K562 (cell line): ENCODE results near the gene PHF19. TPM values are rescaled to one million over a fixed set of nuclear protein-coding genes. Genes with fewer than 3 reads are reported as not detected.

Experiments used
- ATAC-seq: fragments of 200-7000 bp; cut with Tn5 transposase; 3 replicates; pipeline ENCODE4 v1.9.1; 2020; ENCODE audit warnings: moderate library complexity
- BruUV-seq: library from RNA; stranded (reverse); fragments of 400-500 nt; replicated peaks from 2 replicates; lab custom pipeline; 2021; lab: Mats Ljungman, UMichigan
- CTCF ChIA-PET: fragments of 300-600 bp; formaldehyde crosslinking; extraction: SDS; loops from one replicate; lab custom pipeline; 2021; ENCODE audit warnings: low intra/inter-chr PET ratio; lab: Yijun Ruan, JAX
- POLR2A ChIA-PET: fragments of 300-600, 350-650 bp; sonication (Branson Sonifier 250); formaldehyde crosslinking; extraction: SDS; loops from one replicate; lab custom pipeline; 2021; ENCODE audit warnings: antibody characterized with exemption, inconsistent platforms; lab: Yijun Ruan, JAX
- DNase-seq, 4 experiments: peaks; one replicate each; pipeline versions ENCODE4 v3.0.0 to v3.0.0-alpha.2; 2011 to 2018; ENCODE audit warnings: low spot score in 3 of 4, mixed read lengths in 3 of 4; ENCODE audit errors: extremely low read depth in 1 of 4
- FAIRE-seq: peaks from 2 replicates; lab custom pipeline; 2011; peaks lifted over from hg19 to GRCh38; lab: Jason Lieb, UNC
- H2AFZ ChIP-seq: 2 replicates; pipeline ENCODE4 v1.6.0; 2011; ENCODE audit warnings: low read depth, low read length, control low read depth, inconsistent platforms
- H3K27ac ChIP-seq: fragments of 200-600 bp; 3 replicates; pipeline ENCODE4 v1.8.0; 2011; ENCODE audit warnings: low read depth, mild to moderate bottlenecking, control low read depth, inconsistent platforms, low read length, moderate library complexity, mixed read lengths; ENCODE audit errors: extremely low read depth
- H3K27me3 ChIP-seq, 2 experiments: fragments of 300-600 bp in 1 of 2; 2 replicates in 1 of 2; 3 replicates in 1 of 2; pipeline versions ENCODE4 v1.6.0 to v1.8.0; 2011; ENCODE audit warnings: inconsistent platforms in 2 of 2, low read length in 2 of 2, mild to moderate bottlenecking in 1 of 2, mixed read lengths in 1 of 2, moderate library complexity in 1 of 2; ENCODE audit not compliant: control insufficient read depth in 2 of 2, insufficient read depth in 2 of 2
- H3K36me3 ChIP-seq: fragments of 300-600 bp; 3 replicates; pipeline ENCODE4 v1.8.0; 2011; ENCODE audit warnings: mild to moderate bottlenecking, low read length, inconsistent platforms; ENCODE audit not compliant: control insufficient read depth, insufficient read depth
- H3K4me1 ChIP-seq, 2 experiments: fragments of 200-600 bp in 1 of 2; replicated peaks in 1 of 2; 2 replicates in 1 of 2; 3 replicates in 1 of 2; pipeline versions ENCODE4 v1.5.1 to v1.8.0; 2011; ENCODE audit warnings: inconsistent platforms in 2 of 2, low read length in 2 of 2, mild to moderate bottlenecking in 1 of 2, mixed read lengths in 1 of 2, moderate library complexity in 1 of 2; ENCODE audit not compliant: control insufficient read depth in 2 of 2, insufficient read depth in 2 of 2
- H3K4me2 ChIP-seq: 2 replicates; pipeline ENCODE4 v1.6.1; 2011; ENCODE audit warnings: low read length, control low read depth, inconsistent platforms, mixed read lengths; ENCODE audit not compliant: insufficient read depth
- H3K4me3 ChIP-seq: fragments of 200-600 bp; sonication (generic), shearing (Covaris generic); 2 replicates; pipeline ENCODE4 v1.5.1; 2016; ENCODE audit warnings: control low read depth, inconsistent platforms
- H3K79me2 ChIP-seq: fragments of 200-600 bp; 3 replicates; pipeline ENCODE4 v1.8.0; 2011; ENCODE audit warnings: low read length, inconsistent platforms; ENCODE audit not compliant: control insufficient read depth, insufficient read depth
- H3K9ac ChIP-seq, 2 experiments: 2 replicates each; pipeline versions ENCODE4 v1.6.0 to v1.6.1; 2011; ENCODE audit warnings: low read depth in 2 of 2, low read length in 2 of 2, control low read depth in 1 of 2, inconsistent platforms in 1 of 2, mild to moderate bottlenecking in 1 of 2, mixed read lengths in 1 of 2; ENCODE audit not compliant: insufficient read depth in 1 of 2
- H3K9me1 ChIP-seq: one replicate; pipeline ENCODE4 v1.6.0; 2011; ENCODE audit warnings: inconsistent platforms, mild to moderate bottlenecking, low read length, moderate library complexity; ENCODE audit not compliant: control insufficient read depth, insufficient read depth
- H3K9me3 ChIP-seq: replicated peaks from 2 replicates; pipeline ENCODE4 v1.5.1; 2011; ENCODE audit warnings: low read depth, low read length, inconsistent platforms; ENCODE audit not compliant: control insufficient read depth, insufficient read depth
- H4K20me1 ChIP-seq: replicated peaks from 2 replicates; pipeline ENCODE4 v1.6.1; 2011; ENCODE audit warnings: low read length, inconsistent platforms, mixed read lengths; ENCODE audit not compliant: control insufficient read depth, insufficient read depth
- MLX ChIP-seq, 2 experiments: fragments of 450-650 bp in 1 of 2; sonication (generic) in 1 of 2; formaldehyde crosslinking; conservative IDR thresholded peaks; 2 replicates each; pipeline versions ENCODE4 v1.4.0 to v1.8.1; 2020 to 2022; ENCODE audit warnings: mild to moderate bottlenecking in 1 of 2, missing genetic modification reagents in 1 of 2
- TBP ChIP-seq: optimal IDR thresholded peaks from 2 replicates; pipeline ENCODE3; 2011; ENCODE audit warnings: low read depth, low read length, improper control_type of control experiment
- THRB ChIP-seq: fragments of 450-650 bp; formaldehyde crosslinking; conservative IDR thresholded peaks from 2 replicates; pipeline ENCODE4 v1.4.0; 2022; ENCODE audit warnings: mild to moderate bottlenecking, missing genetic modification characterization
- ZNF589 ChIP-seq: fragments of 200-800 bp; sonication (Bioruptor generic); IDR thresholded peaks from 2 replicates; pipeline ENCODE4 v1.6.1; 2016; ENCODE audit warnings: low read depth, missing genetic modification characterization, missing compliant biosample characterization
- WGBS: fragments of 100-300 bp; shearing (Covaris generic); methylation state at CpG from one replicate; pipeline ENCODE4 v1.1.6; 2016; ENCODE audit warnings: low coverage, mixed read lengths; ENCODE audit not compliant: insufficient coverage; ENCODE audit errors: missing lambda C conversion rate; 5-methylcytosine and 5-hydroxymethylcytosine counted together
- in situ Hi-C: fragments of 300-500 bp; cut with MboI; formaldehyde crosslinking; loops from 4 replicates; pipeline ENCODE4 v1.15.0; 2018; ENCODE audit warnings: inconsistent platforms, mixed read lengths
- intact Hi-C: fragments of 100-400 bp; cut with micrococcal nuclease; formaldehyde crosslinking; loops from 2 replicates; pipeline ENCODE4 v1.14.2; 2022
- polyA plus RNA-seq, 8 experiments: library from polyadenylated mRNA; depleted of rRNA in 4 of 8; stranded (reverse) in 5 of 8; unstranded in 3 of 8; fragments of >200 nt; fragmentation: Nextera tagmentation in 2 of 8; fragmentation: Illumina TruSeq in 1 of 8; extraction: Ambion mirVana in 2 of 8; extraction: Trizol in 1 of 8; gene quantifications; 2 replicates each; pipeline versions ENCODE4 v1.2.1 to v1.2.3, GENCODE V29; 2011 to 2014; ENCODE audit warnings: inconsistent platforms in 1 of 8, missing spikeins in 1 of 8
- total RNA-seq, 7 experiments: library from RNA; depleted of rRNA in 6 of 7; stranded (reverse); fragments of >200 nt in 6 of 7; fragmentation: Illumina TruSeq in 2 of 7; extraction: Trizol in 2 of 7; gene quantifications; 2 replicates each; pipeline versions ENCODE4 v1.2.1 to v1.2.3, GENCODE V29; 2011 to 2021; ENCODE audit warnings: low replicate concordance in 1 of 7

PHF19 gene
- total and polyA plus RNA-seq, 9 of the 15 experiments (the other 6 are each of a cell fraction or from before 2014, with no cell fraction given) = 95.8 to 403 (median 255) TPM

- Histone ChIP-seq H3K9ac (no peak overlapping the region), H3K27me3 (no peaks in the 10 kb centered on the region), H3K4me3 (no peak overlapping the region), H3K36me3 (peaks cover 88% of the 10 kb centered on the region), H3K9me1 (no peaks in the 10 kb centered on the region), H3K4me1 (no peaks in the 10 kb centered on the region), H3K79me2 (peaks cover 6% of the 10 kb centered on the region; the same call in 1 of the 3 replicates), H3K4me2 (no peak overlapping the region), H3K9me3 (no peaks in the 10 kb centered on the region), H4K20me1 (no peaks in the 10 kb centered on the region), H2AFZ (no peak overlapping the region), H3K27ac (no peak overlapping the region)
- POLR2A ChIA-PET = interaction anchor here (0.6 to 2.5 kb wide), 4 partner anchors 8 to 37 kb away, joined by 4 to 11 read pairs (median 6); partner anchors contain the start of gene FBXW2
- DNase-seq (no peak), ATAC-seq (no peak), FAIRE-seq (no peak)
- TF ChIP-seq MLX (CRISPR knock-in tag; conservative IDR thresholded peaks at IDR 0.05) (0 out of 4 replicates have a peak, but pooled peaks of 1 of the 2 experiments have one; percentile 8), TBP (no peak), THRB (no peak), ZNF589 (no peak)
- WGBS = 87% methylated on average over 1 of the region's 1 CpG
- intact Hi-C loops = loop anchor here (5.0 kb wide), 1 partner anchor 68 kb away; no protein-coding TSS in a partner anchor
- no TSS peak for BruUV-seq
- CTCF ChIA-PET = no interaction called here
- in situ Hi-C loops = no loop called here
These were observed 47.3 kb downstream of the PHF19 start for GRCh38 chr9:120829650-120830049.
